Calu3 (cell line): Measurements from ENCODE around the gene WASHC2C. TPM values are rescaled to one million over a fixed set of nuclear protein-coding genes. Genes with fewer than 3 reads are reported as not detected.
"Not testable (repeated sequence)": the region's sequence is repeated elsewhere in the genome, so short reads cannot be mapped to it uniquely, and the experiment has no call there.

Source experiments
- BruUV-seq: library from RNA; stranded (reverse); fragments of 400-500 nt; replicated peaks from 2 replicates; lab custom pipeline; 2021; lab: Mats Ljungman, UMichigan
- CTCF ChIA-PET: fragments of 300-600 bp; sonication (Branson Sonifier 250); formaldehyde crosslinking; loops from one replicate; lab custom pipeline; 2022; ENCODE audit warnings: antibody characterized with exemption; lab: Charles Lee
- DNase-seq: peaks from one replicate; pipeline ENCODE4 v3.0.0; 2022
- H3K27ac Mint-ChIP-seq: one replicate; pipeline ENCODE4 v1.8.0; 2022; ENCODE audit warnings: mixed read lengths; ENCODE audit not compliant: unreplicated experiment
- H3K27me3 Mint-ChIP-seq: one replicate; pipeline ENCODE4 v1.8.0; 2022; ENCODE audit warnings: mixed read lengths; ENCODE audit not compliant: unreplicated experiment
- H3K36me3 Mint-ChIP-seq: one replicate; pipeline ENCODE4 v1.8.0; 2022; ENCODE audit warnings: mild to moderate bottlenecking, moderate library complexity, mixed read lengths; ENCODE audit not compliant: insufficient read depth, unreplicated experiment
- H3K4me1 Mint-ChIP-seq: one replicate; pipeline ENCODE4 v1.8.0; 2022; ENCODE audit warnings: mild to moderate bottlenecking, low read depth, mixed read lengths; ENCODE audit not compliant: unreplicated experiment
- H3K4me3 Mint-ChIP-seq: one replicate; pipeline ENCODE4 v1.8.0; 2022; ENCODE audit warnings: mild to moderate bottlenecking, low read depth, moderate library complexity, mixed read lengths; ENCODE audit not compliant: unreplicated experiment
- H3K9me3 Mint-ChIP-seq: one replicate; pipeline ENCODE4 v1.8.0; 2022; ENCODE audit warnings: low read depth, mixed read lengths; ENCODE audit not compliant: unreplicated experiment
- intact Hi-C: fragments of 100-400 bp; cut with micrococcal nuclease; formaldehyde crosslinking; loops from one replicate; pipeline ENCODE4 v1.10.0; 2022; ENCODE audit not compliant: unreplicated experiment
- total RNA-seq: library from RNA; stranded (reverse); gene quantifications from 2 replicates; pipeline ENCODE4 v1.2.3, GENCODE V29; 2022
- TF ChIP-seq, protein P1 (sequence below): fragments of 200-600 bp; IDR thresholded peaks from one replicate; pipeline ENCODE4 v1.8.0; 2022; ENCODE audit warnings: antibody characterized with exemption; ENCODE audit not compliant: unreplicated experiment

Gene WASHC2C
- total RNA-seq, 1 experiment from 2014 or later = 25.5 TPM

DNA sequence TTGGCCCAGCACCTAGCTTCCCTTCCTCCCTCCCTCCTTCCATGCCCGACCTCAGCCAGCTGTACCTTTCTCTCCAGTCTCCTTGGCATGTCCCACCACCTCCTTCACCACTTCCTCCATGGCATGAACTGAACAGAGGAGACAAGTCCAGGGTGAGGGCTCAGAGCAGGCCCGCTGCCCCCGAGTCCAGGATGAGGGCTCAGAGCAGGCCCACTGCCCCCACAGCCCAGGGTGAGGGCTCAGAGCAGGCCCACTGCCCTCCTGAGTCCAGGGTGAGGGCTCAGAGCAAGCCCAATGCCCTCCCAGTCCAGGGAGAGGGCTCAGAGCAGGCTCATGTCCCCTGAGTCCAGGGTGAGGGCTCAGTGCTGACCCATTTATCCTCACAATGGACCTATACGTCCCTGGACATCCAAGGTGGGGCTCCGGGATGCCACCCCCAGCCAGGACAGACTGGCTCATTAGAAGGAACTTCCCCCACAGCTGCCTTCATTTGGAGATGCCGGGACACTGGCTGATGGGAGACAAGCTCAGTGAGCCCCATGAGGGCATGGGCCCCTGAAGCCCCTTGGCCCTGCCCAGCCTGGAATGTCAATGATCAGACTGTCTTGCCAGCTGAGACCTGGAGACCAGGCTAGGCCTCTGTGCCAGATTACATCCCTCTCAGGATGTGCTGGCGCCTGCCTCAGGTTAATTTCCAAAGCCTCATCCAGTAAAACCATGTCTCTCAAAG is 90.2 kb downstream of the WASHC2C start:
- Mint-ChIP-seq H3K4me3 (no peak overlapping the region), H3K4me1 (no peaks in the 10 kb centered on the region), H3K27me3 (peaks cover 21% of the 10 kb centered on the region), H3K27ac (no peak overlapping the region), H3K36me3 (no peaks in the 10 kb centered on the region), H3K9me3 (no peaks in the 10 kb centered on the region)
- intact Hi-C loops = no loop called here
- no peak for DNase-seq
- BruUV-seq = no TSS peak
- CTCF ChIA-PET = no interaction called here
- TF ChIP-seq, protein P1, sequence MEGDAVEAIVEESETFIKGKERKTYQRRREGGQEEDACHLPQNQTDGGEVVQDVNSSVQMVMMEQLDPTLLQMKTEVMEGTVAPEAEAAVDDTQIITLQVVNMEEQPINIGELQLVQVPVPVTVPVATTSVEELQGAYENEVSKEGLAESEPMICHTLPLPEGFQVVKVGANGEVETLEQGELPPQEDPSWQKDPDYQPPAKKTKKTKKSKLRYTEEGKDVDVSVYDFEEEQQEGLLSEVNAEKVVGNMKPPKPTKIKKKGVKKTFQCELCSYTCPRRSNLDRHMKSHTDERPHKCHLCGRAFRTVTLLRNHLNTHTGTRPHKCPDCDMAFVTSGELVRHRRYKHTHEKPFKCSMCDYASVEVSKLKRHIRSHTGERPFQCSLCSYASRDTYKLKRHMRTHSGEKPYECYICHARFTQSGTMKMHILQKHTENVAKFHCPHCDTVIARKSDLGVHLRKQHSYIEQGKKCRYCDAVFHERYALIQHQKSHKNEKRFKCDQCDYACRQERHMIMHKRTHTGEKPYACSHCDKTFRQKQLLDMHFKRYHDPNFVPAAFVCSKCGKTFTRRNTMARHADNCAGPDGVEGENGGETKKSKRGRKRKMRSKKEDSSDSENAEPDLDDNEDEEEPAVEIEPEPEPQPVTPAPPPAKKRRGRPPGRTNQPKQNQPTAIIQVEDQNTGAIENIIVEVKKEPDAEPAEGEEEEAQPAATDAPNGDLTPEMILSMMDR = no peak

DNA sequence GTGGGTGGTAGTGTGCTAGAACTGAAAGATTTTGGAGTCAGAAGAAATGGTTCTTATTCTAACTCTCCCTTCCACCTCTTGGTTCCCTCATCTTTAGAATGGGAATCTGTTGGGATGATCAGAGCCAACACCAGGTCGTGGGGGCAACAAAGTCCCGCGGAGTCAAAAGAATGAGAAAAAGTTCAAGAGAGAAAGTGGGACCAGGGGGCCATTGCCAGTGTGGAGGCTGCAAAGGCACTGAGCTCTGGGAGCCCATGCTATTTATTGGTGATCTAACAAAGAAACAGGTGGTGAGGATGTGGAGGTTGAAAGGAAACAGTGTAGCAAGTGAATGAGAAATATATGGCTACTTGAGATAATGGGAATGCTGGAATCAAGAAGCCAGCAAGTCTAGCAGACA is 90.8 kb downstream of the WASHC2C start:
- Mint-ChIP-seq H3K9me3 (no peaks in the 10 kb centered on the region), H3K27me3 (peaks cover 21% of the 10 kb centered on the region), H3K4me1 (no peaks in the 10 kb centered on the region), H3K4me3 (no peak overlapping the region), H3K27ac (no peak overlapping the region), H3K36me3 (no peaks in the 10 kb centered on the region)
- DNase-seq = no peak
- CTCF ChIA-PET = no interaction called here
- TF ChIP-seq, protein P1 = no peak
- intact Hi-C loops = no loop called here
- no TSS peak for BruUV-seq

DNA sequence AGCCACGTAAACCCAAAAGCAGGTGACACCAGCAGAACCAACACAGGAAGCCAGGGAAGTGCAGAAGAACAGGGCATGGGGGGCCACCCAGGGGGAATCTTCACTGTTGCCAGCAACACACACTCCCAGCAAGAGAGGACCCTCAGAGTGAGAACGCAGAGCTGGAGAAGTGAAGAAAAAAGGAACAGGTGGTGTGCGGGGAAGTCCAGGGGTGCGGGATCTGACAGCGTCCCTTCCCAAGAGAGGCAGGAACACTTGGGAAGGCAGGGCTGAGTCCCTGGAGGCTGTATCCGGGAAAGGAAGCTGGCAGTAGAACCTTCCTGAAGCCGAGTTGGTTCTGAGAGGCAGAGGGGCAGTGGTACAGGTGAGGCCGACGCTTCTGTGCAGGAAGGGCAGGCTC is 92.5 kb downstream of the WASHC2C start:
- TF ChIP-seq, protein P1 = no peak
- CTCF ChIA-PET = interaction anchor here (0.6 kb wide), 1 partner anchor 298 kb away, joined by 3 read pairs; no protein-coding TSS in a partner anchor
- no peak overlapping the region for H3K4me3 Mint-ChIP-seq
- H3K4me1 Mint-ChIP-seq = no peaks in the 10 kb centered on the region
- intact Hi-C loops = no loop called here
- no peaks in the 10 kb centered on the region for H3K36me3 Mint-ChIP-seq
- no TSS peak for BruUV-seq
- no peak for DNase-seq
- H3K27ac Mint-ChIP-seq = no peak overlapping the region
- no peaks in the 10 kb centered on the region for H3K9me3 Mint-ChIP-seq
- H3K27me3 Mint-ChIP-seq = peaks cover 21% of the 10 kb centered on the region

DNA sequence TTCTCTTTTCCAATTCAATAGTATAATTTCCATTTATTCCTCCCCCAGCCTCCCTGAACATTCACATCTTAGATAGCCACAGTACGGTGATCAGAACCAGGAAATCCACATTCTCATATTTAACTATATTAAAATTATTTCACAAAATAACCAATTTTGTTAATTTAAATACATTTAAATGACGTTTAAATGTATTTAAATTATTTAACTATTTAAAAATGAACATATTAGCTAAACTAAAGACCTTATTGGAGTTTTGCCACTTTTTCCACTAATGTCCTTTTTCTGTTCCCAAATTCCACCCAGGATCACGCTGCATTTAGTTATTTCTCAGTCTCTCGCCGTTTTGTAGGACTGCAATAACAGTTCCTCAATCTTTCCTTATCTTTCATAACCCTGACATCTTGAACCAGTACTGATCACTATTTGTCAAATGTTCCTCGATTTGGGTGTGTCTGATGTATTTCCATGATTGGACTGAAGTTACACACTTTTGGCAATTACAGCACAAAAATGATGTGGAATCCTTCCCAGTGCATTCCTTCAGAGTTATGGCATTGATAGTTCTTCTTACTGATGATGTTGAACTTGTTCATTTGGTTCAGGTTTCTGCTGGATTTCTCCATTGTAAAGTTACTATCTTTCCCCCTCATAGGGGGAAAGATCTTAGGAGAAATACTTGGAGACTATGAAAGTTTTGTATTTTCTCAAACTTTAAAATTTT is 93.2 kb downstream of the WASHC2C start:
- intact Hi-C loops, H3K27ac Mint-ChIP-seq, H3K4me1 Mint-ChIP-seq, BruUV-seq, H3K9me3 Mint-ChIP-seq, CTCF ChIA-PET, H3K36me3 Mint-ChIP-seq, H3K4me3 Mint-ChIP-seq, DNase-seq: not testable (repeated sequence)
- peaks cover 21% of the 10 kb centered on the region for H3K27me3 Mint-ChIP-seq

DNA sequence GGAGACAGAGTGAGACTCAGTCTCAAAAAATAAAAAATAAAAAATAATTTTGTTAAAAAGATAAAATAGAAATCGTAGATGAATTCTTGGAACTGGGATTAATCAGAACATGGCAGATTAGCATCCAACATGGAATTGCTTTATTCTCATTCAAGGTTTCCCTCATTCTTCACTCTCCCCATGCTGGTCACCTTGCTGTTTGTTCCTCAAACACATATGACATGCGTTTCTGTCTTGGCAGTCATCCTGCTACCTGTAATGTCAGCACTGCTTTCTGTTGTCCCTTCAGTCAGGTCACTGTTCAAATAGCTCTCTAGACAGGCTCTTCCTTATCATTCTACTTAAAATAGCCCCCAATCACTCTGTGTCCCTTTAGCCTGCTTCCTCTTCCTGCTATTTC is 95.9 kb downstream of the WASHC2C start:
- H3K27ac Mint-ChIP-seq, intact Hi-C loops, DNase-seq, H3K9me3 Mint-ChIP-seq, CTCF ChIA-PET, H3K36me3 Mint-ChIP-seq, BruUV-seq, H3K4me1 Mint-ChIP-seq, H3K4me3 Mint-ChIP-seq: not testable (repeated sequence)
- peaks cover 20% of the 10 kb centered on the region for H3K27me3 Mint-ChIP-seq

Other genes starting within 250 kb of the WASHC2C start
- 6.7 and 7.5 TPM in 2 replicates for gene ZFAND4, start 54.5 kb upstream of the WASHC2C start, total RNA-seq
- gene AGAP4, start 120.2 kb downstream of the WASHC2C start, total RNA-seq = 31.4 and 33.3 TPM in 2 replicates
- gene TIMM23, start 245.2 kb downstream of the WASHC2C start, total RNA-seq = 72.2 and 78.6 TPM in 2 replicates